ENCODE data around the gene CCDC38.

CCDC38 gene

GRCh38 chr12:95829395-95829794 lies 113.0 kb downstream of the CCDC38 start:
- no peak overlapping the region for H3K4me3 ChIP-seq (ENCODE audit: low read length)
- no peak for TF ChIP-seq CTCF (IDR thresholded peaks at IDR 0.05; ENCODE audit: insufficient read depth, low read depth, low read length, missing control alignments)
- DNase-seq (ENCODE audit: low read depth): no peak

- H3K4me3 ChIP-seq (ENCODE audit: low read length): no peak overlapping the region
- peak; percentile 70 for DNase-seq (ENCODE audit: low read depth)
- TF ChIP-seq CTCF (IDR thresholded peaks at IDR 0.05; ENCODE audit: insufficient read depth, low read depth, low read length, missing control alignments): peak; percentile 72
These were observed 122.2 kb downstream of the CCDC38 start for GRCh38 chr12:95820096-95820703.
